HG03575 (cell line): Measurements from ENCODE around the gene MKI67.

Experiments
- ATAC-seq: cut with Tn5 transposase; IDR thresholded peaks from one replicate; pipeline ENCODE4 v1.9.1; 2021; ENCODE audit not compliant: unreplicated experiment, insufficient number of reproducible peaks, low FRiP score; ENCODE audit errors: extremely low read depth

Gene MKI67

DNA sequence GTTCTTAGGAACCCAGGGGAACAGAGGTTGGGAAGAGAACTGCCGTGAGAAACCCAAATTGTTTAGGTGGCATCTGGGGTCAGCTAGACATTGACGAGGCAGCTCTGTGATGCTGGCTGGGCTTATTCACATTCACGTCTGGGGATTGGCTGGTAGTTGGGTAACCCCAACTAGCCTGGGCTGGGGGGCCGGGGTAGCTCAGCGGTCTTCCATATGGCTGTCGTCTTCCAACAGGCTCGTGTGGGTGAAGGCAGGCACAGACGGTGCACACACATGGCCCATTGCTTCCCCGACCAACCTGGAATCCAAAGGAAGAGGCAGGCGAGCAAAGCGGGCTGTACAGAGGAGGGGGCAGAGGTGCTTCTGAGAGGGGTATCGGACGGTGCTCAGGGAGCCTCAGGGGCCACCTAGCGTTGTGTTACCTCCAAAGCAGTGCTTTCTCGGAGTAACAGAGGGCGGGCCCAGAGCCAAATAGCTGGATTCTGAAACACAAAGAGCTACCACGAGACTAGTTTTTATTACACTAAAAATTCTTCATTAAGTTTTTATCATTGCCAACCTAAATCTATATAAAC lies 34.5 kb downstream of the MKI67 start:
- ATAC-seq: no peak

DNA sequence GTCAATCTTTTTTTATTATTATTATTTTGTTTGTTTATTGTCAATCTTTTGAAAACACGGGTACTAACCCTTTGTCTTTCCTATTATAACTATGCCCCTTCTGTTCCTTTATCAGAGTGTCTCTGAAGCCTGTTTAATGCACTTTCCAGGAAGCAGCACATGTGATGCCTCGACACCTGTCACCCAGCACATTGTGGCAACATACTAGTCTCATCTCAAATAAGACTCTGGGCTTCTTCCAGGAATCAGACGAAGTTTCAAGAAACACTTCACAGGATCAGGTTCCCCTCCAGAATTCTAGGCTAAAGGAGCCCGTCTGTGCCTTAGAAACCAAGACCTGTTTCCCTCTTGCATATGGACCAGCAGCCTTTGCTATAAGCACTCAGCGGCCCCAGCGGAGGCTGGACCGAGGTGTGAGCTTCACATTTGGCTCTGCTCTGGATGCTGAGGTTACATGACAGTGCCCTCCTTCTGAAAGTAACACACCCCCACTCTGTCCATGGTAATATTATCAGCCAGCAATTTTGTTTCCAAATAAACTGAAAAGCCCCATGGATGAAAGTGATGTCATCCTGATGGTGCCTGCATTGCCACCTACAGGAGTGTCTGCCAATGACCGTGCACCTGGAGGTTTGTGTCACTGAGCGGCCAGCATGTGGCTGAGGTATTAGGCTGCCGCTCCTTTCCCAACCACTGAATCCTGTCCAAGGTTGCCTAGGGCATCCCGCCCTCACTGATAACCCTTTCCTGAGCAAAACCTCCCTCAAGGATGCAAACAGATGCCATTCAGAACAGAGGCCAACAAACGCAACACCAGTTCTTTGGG lies 38.1 kb downstream of the MKI67 start:
- ATAC-seq: no peak

DNA sequence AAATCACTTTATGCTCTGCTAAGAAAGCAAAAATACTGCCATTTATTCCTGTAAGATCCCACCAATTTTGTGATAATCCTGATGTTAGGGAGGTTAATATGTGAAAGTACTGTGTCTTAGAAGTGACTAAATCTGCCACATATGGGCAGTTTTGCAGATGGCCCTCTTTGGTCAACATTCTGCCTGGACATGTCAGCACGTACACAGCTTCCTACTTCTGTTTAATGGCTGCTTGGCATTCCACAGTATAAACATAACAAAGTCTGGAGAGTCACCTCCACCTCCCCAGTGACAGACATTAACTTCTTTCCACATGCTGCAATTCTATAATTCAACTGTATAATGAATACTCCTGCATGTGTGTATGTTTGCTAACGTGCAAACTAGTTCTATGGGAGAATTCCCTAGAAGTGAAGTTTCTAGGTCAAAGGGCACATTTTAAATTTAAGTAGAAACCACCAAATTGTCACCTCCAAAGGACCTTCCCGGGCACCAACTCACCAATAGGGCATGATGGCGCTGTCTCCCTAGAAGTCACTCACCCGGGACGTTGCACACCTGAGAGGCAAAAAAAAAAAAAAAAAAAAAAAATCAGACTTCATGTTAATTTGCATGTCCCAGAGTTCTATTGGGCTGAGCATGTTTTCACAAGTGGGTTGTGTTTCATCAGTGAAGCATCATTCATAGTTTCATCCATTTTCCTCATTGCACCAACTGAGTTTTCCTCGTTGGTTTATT lies 38.9 kb downstream of the MKI67 start:
- ATAC-seq: no peak

DNA sequence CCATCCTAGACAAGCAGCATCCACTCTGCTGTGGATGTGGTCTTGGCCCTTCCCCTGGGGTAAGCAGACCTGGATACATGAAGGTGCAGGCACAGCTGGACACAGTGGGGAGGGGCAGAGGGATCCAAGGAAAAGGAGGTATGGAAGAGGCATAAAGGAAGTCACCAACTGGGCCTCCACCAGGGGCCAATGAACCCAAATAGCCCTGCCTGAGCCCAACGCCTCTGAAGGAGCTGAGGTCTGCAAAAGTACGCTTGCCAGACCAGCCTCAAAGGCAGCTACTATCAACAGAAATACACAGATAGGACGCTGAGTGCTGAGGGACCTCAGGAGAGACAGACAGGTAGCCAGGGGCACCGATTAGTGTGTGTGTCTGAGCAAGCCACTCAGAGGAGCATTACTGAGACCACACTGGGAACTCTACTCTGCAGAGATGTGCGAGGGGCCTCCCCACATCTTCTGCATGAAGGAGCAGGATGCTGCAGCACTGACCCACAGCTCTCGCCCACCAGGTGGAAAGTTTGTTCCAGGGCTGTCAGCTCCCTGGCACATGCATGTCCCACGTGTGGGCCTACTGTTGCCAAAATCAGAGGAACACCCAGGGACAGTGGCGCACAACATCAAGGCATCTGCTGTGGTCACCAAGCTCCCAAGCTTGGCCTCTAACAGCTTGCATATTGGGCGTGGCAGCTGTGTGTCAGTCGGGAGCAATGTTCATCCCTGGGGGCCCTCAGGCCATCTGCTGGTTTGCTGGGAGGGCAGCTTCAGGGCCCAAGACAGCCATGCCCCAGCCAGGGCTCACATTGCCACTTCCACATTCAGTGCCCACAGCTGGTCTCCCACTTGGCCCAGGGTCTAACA lies 40.0 kb downstream of the MKI67 start:
- no peak for ATAC-seq

DNA sequence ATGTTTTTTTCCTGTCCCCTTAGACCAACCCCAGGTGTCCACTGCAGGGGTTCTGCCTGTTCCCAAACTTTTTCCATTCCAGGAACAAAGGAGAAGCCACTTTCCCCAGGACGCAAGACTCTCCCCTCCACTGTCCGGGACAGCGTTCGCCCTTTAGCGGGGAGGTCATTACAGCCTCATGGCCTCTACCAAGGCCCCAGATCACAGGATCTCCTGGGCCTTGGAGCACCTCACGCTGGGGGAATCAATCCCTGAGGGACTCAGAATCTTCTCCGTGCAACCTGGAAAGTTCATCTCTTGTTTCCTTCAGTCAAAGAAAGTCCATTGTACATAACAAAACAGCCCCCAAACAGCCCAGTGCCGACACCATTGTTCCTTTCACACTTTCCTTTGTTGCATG lies 41.2 kb downstream of the MKI67 start:
- ATAC-seq: no peak

DNA sequence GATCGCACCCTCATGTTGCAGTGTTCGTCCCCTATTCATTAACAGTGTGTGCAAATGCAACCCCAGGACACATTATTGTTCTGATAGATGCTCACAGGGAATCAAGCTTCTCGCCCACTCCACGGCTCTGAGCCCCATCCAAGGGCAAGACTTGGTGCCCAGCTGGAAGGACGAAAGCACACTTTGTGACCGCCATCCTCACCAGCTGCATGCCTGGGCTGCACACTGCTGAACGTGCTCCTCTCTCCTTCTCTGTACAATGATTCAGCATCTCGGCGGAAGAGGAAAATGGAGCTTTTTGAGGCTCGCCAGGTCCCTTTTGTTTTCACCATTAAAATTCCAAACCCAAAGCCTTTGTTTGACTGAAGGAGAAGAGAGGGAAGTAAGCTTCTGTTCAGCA lies 41.9 kb downstream of the MKI67 start:
- no peak for ATAC-seq

DNA sequence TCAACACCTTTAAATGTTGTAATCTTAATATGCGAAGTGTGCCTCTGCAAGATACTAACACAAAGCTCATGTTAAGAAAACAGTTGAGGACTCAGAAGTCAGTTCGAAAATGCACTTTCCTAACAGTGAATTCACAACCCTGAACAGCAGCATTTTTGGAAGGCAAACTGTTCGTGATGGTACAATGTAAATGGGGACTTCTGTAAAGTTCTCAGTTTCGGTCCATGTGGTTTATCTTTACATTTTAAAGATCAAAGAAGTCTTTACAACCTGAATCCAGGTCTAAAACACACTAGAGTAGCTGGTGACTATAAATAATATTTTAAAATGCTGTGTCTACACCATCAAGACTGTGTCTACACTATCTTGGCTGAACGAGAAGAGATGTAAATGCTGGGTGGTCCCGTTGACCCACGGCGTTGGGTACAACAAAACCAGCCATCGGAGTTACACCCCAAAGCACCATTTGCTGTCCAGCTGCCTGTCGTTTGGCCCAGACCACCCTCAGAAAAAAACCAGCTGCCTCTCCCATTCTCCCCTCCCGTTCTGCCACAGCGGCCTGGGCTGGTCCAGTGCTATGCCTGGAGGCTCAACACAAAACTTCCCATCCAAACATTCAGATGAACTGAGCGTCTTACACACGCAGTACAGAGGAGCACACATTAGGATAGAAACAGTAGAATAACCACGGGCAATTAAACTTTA lies 42.9 kb downstream of the MKI67 start:
- ATAC-seq: no peak

DNA sequence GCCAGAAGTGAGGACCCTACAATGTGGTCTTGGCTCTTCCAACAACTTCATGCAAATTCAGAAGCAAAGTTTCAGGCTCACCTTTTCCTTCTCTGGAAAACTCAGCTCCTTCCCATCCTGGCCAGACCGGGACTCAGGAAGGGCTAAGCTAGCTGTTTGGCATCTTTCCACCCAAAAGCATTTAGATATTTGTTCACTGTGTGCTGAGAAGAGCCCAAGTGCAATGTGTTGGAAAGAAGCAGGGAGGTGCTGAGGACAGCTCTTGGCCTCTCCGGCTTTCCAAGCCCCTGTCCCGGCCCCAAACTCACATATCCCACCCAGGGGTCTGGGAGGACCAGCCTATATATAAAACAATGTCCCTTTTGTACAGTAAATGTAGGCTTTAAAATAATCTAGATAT lies 44.5 kb downstream of the MKI67 start:
- no peak for ATAC-seq

DNA sequence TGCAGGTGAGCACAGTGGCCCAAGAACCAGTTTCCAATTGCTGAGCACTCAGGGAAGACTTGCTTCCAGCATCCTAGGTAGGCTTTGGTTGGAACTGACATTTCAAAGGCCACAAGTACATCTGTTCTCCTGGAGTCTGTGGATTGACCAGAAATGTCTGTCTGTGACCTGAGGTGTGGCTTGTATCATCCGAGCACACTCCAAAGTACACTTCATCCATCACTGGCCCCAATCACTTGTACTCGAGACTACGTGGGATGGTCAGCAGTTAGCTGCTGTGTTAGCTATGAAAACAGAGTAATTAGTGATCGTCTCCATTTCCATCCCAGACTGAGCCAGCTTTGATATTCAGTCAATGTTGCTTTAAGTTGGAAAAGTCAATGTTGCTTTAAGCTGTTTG lies 45.0 kb downstream of the MKI67 start:
- ATAC-seq: no peak

DNA sequence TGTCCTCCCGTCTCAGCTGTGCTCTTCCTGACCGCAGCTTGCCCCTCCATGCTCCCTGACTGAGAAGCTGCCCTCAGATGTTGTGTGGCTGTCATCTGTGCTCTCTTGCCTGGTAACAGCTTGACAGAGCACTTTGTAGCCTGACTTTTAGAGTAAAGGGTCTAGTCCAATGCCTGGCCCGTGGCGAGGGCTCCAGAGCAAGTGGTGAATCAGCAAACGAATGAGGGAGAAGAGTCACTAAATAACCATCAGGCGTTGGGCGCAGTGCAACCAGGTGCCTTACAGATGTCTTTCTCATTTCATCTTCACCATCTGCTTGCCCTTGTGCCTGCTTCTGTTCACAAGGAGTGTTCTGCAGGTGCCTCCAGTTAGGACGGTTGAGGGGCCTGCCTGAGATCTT lies 45.6 kb downstream of the MKI67 start:
- ATAC-seq: no peak

DNA sequence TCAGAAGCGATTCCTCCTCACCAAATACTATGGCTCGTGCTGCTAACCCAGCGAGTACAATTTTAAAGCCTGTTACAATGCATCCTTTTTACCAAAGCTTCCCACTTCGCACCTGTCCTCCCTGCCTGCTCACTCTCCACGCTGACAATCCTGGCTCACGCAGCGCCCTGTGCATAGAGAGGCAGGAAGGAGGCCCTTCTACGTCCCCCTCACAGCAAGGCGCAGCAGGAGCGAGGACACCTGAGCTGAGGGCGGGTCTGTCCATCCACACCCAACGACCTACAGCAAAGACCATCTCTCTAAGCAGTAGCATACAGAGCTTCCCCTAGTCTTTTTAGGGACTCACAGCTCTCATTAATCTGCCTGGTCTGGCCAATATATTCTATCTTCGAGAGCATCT lies 46.0 kb downstream of the MKI67 start:
- no peak for ATAC-seq

DNA sequence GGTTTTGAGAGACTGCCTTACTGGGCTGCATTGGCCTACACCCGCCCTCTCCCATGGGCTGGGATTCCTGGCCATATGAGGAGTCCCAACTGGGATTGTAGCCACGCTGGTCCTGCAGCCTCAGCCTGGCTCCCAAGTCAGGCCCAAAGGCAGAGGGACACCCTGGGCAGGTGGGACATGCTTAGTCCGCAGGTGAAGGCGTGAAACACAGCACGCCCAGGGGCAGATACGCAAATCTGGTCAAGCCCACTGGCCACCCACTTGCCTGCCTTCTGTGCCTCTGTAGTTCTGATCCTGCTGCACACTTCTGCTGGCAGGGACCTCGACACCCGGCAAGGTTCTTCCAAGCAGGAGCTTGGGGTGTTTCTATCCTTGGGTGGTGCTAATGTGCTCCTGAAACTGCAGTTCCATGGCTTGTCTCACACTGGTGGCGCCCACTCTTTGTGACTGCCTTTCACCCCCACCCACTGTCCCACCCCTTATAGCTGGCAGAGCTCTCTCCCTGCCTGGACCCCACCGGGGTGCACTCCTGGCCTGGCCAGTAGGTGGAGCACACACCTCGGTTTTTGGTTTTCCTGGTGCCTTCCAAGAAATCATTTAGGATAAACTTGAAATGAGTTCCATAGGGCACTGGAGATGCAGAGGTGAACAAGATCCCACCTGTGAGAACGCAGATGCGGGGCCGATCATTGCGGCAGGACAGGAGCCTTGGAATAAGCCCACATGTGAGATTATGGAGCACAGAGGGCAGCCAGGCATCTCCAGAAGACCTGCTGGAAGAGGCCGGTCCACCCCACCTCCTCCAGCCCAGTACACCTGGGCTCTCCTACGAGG lies 47.9 kb downstream of the MKI67 start:
- no peak for ATAC-seq

DNA sequence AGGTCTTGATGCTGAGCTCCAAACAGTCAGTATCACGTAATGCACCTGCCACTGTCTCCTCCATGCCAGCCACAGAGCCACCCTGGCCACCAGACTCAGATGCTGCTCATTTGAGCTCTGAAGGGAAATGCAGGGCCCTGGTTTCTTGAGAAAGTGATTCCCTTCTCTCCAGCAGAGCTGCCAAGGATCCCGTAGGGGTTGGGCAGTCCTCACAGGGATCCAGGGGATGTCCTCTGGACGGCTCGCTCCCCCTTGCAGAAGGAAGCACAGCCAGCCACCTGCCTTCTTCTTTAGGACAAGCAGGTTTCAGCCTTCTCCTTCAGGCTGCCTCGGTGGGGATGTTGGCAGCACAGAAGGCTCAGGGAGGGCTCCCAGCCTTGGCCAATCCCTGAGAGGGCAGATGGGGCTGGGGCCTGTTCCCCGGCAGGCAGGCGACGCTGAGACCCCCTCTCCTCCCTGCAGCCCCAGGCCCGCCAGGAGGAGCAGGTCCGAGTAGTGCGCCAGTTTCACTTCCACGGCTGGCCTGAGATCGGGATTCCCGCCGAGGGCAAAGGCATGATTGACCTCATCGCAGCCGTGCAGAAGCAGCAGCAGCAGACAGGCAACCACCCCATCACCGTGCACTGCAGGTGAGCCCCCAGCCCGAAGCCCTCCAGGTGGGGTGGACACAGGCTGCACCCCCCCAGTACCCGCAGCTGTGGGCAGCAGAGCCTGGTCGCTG lies 48.9 kb downstream of the MKI67 start:
- no peak for ATAC-seq

DNA sequence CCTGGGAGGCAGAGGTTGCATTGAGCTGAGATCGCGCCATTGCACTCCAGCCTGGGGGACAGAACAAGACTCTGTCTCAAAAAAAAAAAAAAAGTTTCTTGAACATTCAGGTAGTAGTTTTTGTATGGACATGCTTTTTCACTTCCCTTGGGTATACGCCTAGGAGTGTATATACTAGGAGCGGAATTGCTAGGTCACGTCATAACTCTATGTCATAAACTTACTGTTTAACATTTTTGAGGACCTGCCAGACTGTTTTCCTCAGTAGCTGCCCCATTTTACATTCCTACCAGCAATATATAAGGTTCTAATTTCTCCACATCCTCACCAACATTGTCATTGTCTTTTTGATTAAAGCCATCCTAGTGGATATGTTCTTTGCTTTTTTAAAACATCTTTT lies 51.6 kb downstream of the MKI67 start:
- ATAC-seq: no peak

DNA sequence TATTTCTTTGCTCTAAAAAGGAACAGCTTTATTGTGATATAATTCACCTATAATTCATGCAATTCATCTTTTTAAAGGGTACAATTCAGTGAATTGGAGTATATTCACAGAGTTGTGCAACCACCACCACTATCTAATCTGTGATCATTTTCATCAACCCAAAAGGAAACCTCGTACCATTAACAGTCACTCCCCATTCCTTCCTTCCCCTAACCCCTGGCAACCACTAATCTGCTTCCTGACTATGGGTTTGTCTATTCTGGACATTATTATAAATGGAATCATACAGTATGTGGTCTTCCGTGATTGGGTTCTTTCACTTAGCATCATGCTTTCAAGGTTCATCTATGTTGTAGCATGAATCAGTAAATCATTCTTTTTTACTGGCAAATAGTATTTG lies 52.3 kb downstream of the MKI67 start:
- no peak for ATAC-seq

DNA sequence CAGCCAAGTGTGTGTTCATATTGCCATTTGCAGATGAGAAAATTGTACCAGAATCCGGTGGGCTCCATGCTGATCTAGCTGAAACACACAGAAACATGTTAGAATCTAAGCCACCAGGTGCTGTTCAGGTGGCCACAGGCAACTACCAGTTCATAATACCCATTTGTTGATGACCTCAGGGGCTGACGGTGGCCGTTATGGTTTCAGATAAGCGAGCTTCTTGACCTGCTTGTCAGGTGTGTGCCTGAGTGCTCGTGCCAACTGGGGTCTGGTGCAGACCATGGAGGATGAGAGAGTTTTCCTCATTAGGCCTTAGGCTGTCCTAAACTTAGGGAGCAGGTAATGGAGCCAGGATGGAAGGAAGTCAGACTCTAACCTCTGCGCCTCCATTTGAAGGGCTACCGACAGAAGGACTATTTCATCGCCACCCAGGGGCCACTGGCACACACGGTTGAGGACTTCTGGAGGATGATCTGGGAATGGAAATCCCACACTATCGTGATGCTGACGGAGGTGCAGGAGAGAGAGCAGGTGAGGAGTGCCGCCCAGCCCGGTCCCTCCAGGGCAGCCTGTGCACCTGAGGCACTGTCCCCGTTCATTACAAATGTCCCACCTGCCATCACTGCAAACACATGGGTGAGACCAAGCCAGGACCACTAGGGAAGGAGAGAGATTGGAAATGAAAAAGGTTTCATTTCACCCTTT lies 53.1 kb downstream of the MKI67 start:
- ATAC-seq: no peak

DNA sequence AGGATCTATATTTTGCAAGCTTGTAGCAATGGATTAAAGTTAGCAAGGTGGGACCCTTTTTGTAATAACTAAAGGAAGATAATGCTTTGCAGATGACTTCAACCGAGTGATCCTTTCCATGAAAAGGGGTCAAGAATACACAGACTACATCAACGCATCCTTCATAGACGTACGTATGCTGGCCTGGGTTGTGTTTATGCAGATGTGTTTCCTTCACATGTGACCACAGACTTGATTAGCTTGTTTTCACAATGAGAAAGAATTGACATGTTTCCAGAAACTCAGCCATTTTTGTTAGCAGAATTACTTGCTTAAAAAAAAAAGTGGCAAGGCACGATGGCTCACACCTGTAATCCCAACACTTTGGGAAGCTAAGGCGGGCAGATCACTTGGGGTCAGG lies 54.2 kb downstream of the MKI67 start:
- ATAC-seq: no peak
